A549 (cell line): ENCODE measurements around the gene CD19.

ENCODE experiments used
- CEBPB ChIP-seq, 2 experiments: fragments of >200 bp in 1 of 2; sonication (Bioruptor Twin) in 1 of 2; formaldehyde crosslinking in 1 of 2; IDR thresholded peaks; 2 replicates each; pipeline ENCODE4 v1.6.1; 2012 to 2016
- CTCF ChIP-seq: fragments of >200 bp; sonication (Bioruptor Twin); formaldehyde crosslinking; IDR thresholded peaks from 3 replicates; pipeline ENCODE4 v1.5.1; 2016
- EP300 ChIP-seq, 2 experiments: fragments of >200 bp; sonication (Bioruptor Twin); formaldehyde crosslinking; IDR thresholded peaks; 2 replicates in 1 of 2; 3 replicates in 1 of 2; pipeline ENCODE4 v1.6.1; 2016 to 2017
- HDAC2 ChIP-seq: fragments of 200-600 bp; sonication (generic); IDR thresholded peaks from 2 replicates; pipeline ENCODE4 v1.6.1; 2016
- KDM1A ChIP-seq: fragments of 200-600 bp; sonication (generic); IDR thresholded peaks from 2 replicates; pipeline ENCODE4 v1.6.1; 2016; ENCODE audit warnings: low read depth, mild to moderate bottlenecking
- MYC ChIP-seq: IDR thresholded peaks from 2 replicates; pipeline ENCODE4 v1.6.1; 2012; ENCODE audit warnings: mild to moderate bottlenecking, inconsistent platforms, low read length, improper control_type of control experiment, borderline replicate concordance
- NR3C1 ChIP-seq: fragments of >200 bp; sonication (Bioruptor Twin); formaldehyde crosslinking; IDR thresholded peaks from 3 replicates; pipeline ENCODE4 v1.6.1; 2017
- POLR2A ChIP-seq: IDR thresholded peaks from 2 replicates; pipeline ENCODE4 v1.6.1; 2012; ENCODE audit warnings: mild to moderate bottlenecking, low read length
- RAD21 ChIP-seq, 2 experiments: fragments of >200 bp in 1 of 2; sonication (Bioruptor Twin) in 1 of 2; formaldehyde crosslinking in 1 of 2; IDR thresholded peaks in 1 of 2; conservative IDR thresholded peaks in 1 of 2; 2 replicates in 1 of 2; 3 replicates in 1 of 2; pipeline ENCODE4 v1.6.1; 2012 to 2018; ENCODE audit warnings: inconsistent platforms in 1 of 2
- REST ChIP-seq: fragments of 200-600 bp; sonication (generic); IDR thresholded peaks from 2 replicates; pipeline ENCODE4 v1.6.1; 2016; ENCODE audit warnings: antibody characterized with exemption, mild to moderate bottlenecking, moderate library complexity
- RFX5 ChIP-seq: fragments of 450-650 bp; IDR thresholded peaks from 2 replicates; pipeline ENCODE4 v1.7.1; 2014; ENCODE audit warnings: antibody characterized with exemption, mild to moderate bottlenecking, moderate library complexity
- SMC3 ChIP-seq: fragments of >200 bp; sonication (Bioruptor Twin); formaldehyde crosslinking; IDR thresholded peaks from 3 replicates; pipeline ENCODE4 v1.6.1; 2018; ENCODE audit warnings: inconsistent platforms
- ZNF302 ChIP-seq: fragments of 250-450 bp; sonication (Bioruptor Pico); IDR thresholded peaks from 2 replicates; pipeline ENCODE4 v1.9.0; 2021; ENCODE audit warnings: inconsistent platforms, mild to moderate bottlenecking, moderate library complexity
- TF ChIP-seq, protein P1 (sequence below): IDR thresholded peaks from 2 replicates; pipeline ENCODE4 v1.6.1; 2012

DNA sequence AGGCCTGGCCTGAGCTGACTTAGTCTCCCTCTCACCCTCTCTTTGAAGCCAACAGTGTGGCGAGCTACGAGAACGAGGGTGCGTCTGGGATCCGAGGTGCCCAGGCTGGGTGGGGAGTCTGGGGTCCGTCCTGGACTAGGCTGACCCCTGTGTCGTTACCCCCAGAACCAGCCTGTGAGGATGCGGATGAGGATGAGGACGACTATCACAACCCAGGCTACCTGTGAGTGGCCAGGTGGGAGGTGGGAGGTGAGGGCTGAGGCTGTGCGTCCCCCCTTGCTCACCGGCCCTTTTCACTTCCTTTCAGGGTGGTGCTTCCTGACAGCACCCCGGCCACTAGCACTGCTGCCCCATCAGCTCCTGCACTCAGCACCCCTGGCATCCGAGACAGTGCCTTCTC lies 54.7 kb downstream of the CD19 start:
- no peak for TF ChIP-seq REST
- no peak for TF ChIP-seq CTCF
- no peak for TF ChIP-seq EP300 (IDR thresholded peaks at IDR 0.05)
- no peak for TF ChIP-seq RAD21 (conservative IDR thresholded peaks at IDR 0.05 in 1 of 2, IDR thresholded peaks at IDR 0.05 in 1 of 2)
- TF ChIP-seq MYC: no peak
- TF ChIP-seq CEBPB (IDR thresholded peaks at IDR 0.05): no peak
- no peak for TF ChIP-seq NR3C1
- no peak for TF ChIP-seq HDAC2
- no peak for TF ChIP-seq ZNF302 (CRISPR knock-in tag)
- TF ChIP-seq SMC3: no peak
- no peak for TF ChIP-seq KDM1A
- TF ChIP-seq, protein P1, sequence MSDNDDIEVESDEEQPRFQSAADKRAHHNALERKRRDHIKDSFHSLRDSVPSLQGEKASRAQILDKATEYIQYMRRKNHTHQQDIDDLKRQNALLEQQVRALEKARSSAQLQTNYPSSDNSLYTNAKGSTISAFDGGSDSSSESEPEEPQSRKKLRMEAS: no peak
- TF ChIP-seq RFX5: no peak
- no peak for TF ChIP-seq POLR2A
